CD4-positive, alpha-beta T cell treated with Interleukin-17A for 4 hours (primary cell): ENCODE measurements around the gene PCK2.
A peak's percentile ranks its signal among the peaks of the same experiment; 100 is the strongest.

ENCODE experiments used
- DNase-seq: peaks from one replicate; pipeline ENCODE4 v3.0.0-alpha.2; 2020; ENCODE audit warnings: mixed read lengths

PCK2 gene

DNA sequence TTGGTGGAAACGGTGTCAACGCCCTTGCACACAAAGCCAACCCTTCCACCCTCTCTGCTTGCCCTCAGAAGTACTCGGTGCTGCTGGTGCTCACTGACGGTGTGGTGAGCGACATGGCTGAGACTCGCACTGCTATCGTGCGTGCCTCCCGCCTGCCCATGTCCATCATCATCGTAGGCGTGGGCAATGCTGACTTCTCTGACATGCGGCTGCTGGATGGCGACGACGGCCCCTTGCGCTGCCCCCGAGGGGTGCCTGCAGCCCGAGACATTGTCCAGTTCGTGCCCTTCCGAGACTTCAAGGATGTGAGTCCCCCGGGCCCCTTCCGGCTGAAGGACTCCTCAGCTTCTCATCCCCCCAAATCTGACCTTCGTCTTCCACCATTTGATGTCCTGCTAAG, 17.0 kb upstream of the PCK2 start:
- no peak for DNase-seq

GRCh38 chr14:24078146-24078545, 16.0 kb upstream of the PCK2 start:
- DNase-seq: no peak

- DNase-seq: no peak
These were observed 14.5 kb upstream of the PCK2 start for GRCh38 chr14:24079491-24080141.

GRCh38 chr14:24080142-24080530, 14.0 kb upstream of the PCK2 start:
- DNase-seq: no peak

- peak; percentile 85 for DNase-seq
These were observed 13.0 kb upstream of the PCK2 start for GRCh38 chr14:24080888-24081738.

GRCh38 chr14:24081739-24082211, 12.3 kb upstream of the PCK2 start:
- DNase-seq: no peak

DNA sequence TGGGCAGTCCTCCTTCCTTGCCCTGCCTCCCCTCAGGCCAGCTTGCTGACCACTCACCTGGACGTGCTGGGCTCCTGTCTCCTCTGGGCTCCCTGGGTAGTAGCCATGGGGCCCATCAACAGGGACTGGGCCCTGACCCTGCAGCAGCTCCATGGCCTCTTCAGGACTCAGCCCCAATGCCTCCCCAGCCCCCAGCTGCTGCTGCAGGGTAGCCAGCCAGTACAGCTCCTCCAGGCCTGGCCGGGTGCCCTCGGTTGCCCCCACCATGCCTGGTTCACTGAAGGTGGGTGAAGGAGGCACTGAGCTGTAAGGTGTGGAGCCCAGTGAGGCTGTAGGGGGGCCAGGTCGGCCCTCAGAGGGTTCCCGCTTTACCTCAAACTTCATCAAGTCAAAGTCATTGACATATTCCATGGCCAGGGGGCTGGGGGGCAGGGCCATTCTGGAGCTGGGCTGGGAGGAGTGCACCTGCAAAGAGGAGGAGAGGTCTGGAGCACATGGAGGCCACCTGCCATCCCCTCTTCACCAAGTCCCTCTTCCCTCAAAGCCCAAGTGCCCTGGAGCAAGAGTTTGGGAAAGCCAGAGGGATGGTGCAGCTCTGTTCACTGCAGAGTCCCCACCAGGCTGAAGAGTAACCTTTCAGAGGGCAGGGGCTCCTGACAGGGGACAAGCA, 11.6 kb upstream of the PCK2 start:
- no peak for DNase-seq

- no peak for DNase-seq
These were observed 10.6 kb upstream of the PCK2 start for GRCh38 chr14:24083462-24083861.

- no peak for DNase-seq
These were observed 9.7 kb upstream of the PCK2 start for GRCh38 chr14:24084440-24084839.

- DNase-seq: no peak
These were observed 8.9 kb upstream of the PCK2 start for GRCh38 chr14:24085215-24085614.

- no peak for DNase-seq
These were observed 7.7 kb upstream of the PCK2 start for GRCh38 chr14:24086193-24086955.

- no peak for DNase-seq
These were observed 7.1 kb upstream of the PCK2 start for GRCh38 chr14:24087004-24087403.

DNA sequence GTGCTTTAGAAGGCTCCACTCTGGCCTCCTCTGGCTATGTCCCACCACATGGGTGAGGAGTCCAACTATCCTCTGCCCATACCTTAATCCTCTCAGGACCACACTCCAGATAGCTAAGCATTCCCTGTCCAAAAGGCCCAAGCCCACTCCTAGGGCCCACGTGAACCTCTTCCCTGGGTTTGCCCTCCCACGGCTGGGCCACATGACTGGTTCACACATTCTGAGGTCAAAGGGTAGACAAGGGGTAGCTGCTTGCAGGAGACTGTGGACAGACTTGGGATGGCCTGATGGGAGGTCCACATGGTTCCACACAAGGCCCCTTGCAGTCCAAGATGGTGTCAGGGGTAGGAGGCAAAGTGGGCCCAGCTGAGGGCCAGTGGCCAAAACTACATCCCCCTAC, 6.0 kb upstream of the PCK2 start:
- no peak for DNase-seq

GRCh38 chr14:24089890-24090289, 4.2 kb upstream of the PCK2 start:
- DNase-seq: no peak

DNA sequence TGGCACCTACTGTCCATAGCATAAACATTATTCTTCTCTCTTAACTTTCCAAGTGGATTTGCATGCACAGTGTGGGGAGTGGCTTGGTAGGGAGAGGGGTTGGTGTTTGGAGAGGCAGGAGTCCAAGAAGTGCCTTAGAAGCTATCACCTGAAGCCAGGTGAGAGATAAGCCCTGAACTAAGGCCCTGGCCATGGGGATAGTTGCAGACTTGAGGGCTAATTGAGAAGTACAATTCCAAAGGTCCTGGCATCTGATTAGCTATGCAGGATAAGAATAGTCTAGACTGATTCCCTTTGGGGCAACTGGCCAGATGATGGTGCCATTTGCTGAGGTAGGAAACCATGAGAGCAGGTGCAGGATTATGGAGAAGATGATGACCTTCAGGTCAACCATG, 2.0 kb upstream of the PCK2 start:
- no peak for DNase-seq

DNA sequence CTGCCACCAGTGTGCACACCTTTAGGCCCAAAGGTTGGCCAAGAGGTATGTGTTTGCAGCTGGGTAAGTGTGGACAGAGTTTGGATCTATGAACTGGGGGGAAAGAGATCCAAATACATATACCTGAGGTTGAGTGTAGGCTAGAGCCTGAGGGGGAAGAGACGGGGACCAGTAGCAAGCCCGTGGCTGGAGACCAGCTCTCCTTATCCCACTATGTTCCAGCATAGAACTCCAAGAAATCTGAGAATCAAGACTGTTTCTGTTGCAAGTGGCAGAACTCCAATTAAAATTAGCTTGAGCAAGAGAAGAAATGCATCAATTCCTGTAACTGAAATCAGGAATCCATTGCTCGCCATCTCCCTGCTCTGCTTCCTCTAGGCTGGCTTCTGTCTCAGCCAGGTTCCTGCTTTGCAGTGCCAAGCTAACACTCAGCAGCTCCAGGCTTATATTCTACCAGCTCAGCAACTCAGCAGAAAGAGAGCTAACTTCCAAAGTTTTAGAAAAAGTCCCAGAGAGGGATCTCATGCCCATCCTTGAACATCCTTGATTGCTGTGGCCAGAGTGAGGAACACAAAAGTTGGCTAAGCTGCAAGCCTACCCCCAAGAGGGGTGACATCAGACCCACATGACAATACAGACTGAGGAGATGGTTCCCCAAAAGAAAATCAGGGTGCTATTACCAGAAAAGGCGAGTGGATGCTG, 1.5 kb upstream of the PCK2 start:
- DNase-seq: no peak

DNA sequence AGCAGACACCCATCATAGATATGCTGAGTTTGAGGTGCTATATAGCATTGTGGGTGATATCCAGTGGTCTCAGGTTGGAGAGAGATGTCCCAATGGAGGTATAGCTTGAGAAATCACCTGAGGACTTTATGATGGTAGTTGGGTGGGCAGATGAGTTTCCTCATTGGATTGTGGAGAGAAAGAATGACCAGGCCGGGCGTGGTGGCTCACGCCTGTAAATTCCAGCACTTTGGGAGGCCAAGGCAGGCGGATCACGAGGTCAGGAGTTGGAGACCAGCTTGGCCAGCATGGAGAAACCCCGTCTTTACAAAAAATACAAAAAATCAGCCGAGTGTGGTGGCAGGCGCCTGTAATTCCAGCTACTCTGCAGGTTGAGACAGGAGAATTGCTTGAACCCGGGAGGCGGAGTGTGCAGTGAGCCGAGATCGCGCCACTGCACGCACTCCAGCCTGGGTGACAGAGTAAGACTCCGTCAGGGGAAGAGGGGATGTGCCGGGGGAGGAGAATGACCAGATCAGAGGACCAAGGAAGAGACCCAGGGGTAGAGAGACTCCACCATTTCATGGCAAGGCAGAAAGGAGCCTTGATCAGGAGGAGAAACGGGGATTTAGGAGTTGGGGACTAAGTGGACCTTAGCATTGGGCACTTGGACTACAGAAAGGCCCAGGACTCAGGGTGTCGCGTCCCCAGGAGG, 757 bp upstream of the PCK2 start:
- no peak for DNase-seq

DNA sequence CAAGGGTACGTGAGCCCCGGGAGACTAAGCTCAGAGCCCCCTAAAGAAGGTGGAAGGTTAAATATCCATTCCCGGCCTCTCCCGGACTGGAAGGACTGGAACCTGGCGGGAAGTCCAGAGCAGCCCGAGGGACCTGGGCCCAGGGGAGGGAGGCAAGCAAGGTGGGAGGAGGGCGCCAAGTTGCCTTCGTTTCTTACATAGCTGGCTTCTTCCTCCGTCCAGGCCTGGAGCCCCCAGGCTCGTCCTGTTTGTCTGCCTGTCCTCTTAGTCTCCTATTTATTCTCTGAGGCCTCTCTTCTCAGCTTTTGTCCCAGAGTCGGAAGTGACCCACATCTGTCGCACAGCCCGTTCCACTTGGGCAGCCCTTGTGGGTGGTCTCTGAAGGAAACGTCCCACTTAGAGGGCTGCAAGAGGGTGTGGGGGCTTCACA, 745 bp downstream of the PCK2 start:
- peak; percentile 28 for DNase-seq

- DNase-seq: peak; percentile 33
These were observed 1.4 kb downstream of the PCK2 start for GRCh38 chr14:24095271-24096068.

- DNase-seq: no peak
These were observed 2.6 kb downstream of the PCK2 start for GRCh38 chr14:24096545-24097181.
